Karpas-422 (cell line): ENCODE results near the gene ADPRH. TPM values are rescaled to one million over a fixed set of nuclear protein-coding genes. Genes with fewer than 3 reads are reported as not detected.

ENCODE experiments used
- DNase-seq: peaks from one replicate; pipeline ENCODE4 v3.0.0-alpha.2; 2015
- H2AFZ ChIP-seq: fragments of 200-600 bp; sonication (generic); 2 replicates; pipeline ENCODE4 v1.6.1; 2014; ENCODE audit warnings: antibody characterized with exemption, low read length, mixed read lengths
- H3K27ac ChIP-seq: fragments of 200-600 bp; sonication (generic); 2 replicates; pipeline ENCODE4 v1.5.1; 2014; ENCODE audit warnings: mild to moderate bottlenecking, low read length, moderate library complexity
- H3K27me3 ChIP-seq: fragments of 200-600 bp; sonication (generic); 2 replicates; pipeline ENCODE4 v1.6.1; 2014; ENCODE audit warnings: low read length, mixed read lengths
- H3K36me3 ChIP-seq: fragments of 200-600 bp; sonication (generic); 2 replicates; pipeline ENCODE4 v1.6.1; 2014; ENCODE audit warnings: low read length, mixed read lengths; ENCODE audit not compliant: insufficient read depth
- H3K4me1 ChIP-seq: fragments of 200-600 bp; sonication (generic); 2 replicates; pipeline ENCODE4 v1.6.1; 2014; ENCODE audit warnings: mild to moderate bottlenecking, low read length, mixed read lengths
- H3K4me2 ChIP-seq: fragments of 200-600 bp; sonication (generic); 2 replicates; pipeline ENCODE4 v1.6.1; 2014; ENCODE audit warnings: low read length, low read depth, mild to moderate bottlenecking; ENCODE audit not compliant: poor library complexity, severe bottlenecking
- H3K4me3 ChIP-seq: fragments of 200-600 bp; sonication (generic); 2 replicates; pipeline ENCODE4 v1.5.1; 2014; ENCODE audit warnings: mild to moderate bottlenecking, antibody characterized with exemption, low read length, mixed read lengths
- H3K79me2 ChIP-seq: fragments of 200-600 bp; sonication (generic); 2 replicates; pipeline ENCODE4 v1.6.1; 2014; ENCODE audit warnings: mild to moderate bottlenecking, low read length, mixed read lengths
- H3K9ac ChIP-seq: fragments of 200-600 bp; sonication (generic); 2 replicates; pipeline ENCODE4 v1.6.0; 2014; ENCODE audit warnings: low read length
- H3K9me2 ChIP-seq: fragments of 200-600 bp; sonication (generic), shearing (Covaris generic); replicated peaks from 2 replicates; pipeline ENCODE4 v1.6.0; 2014; ENCODE audit warnings: mild to moderate bottlenecking, low read length, moderate library complexity; ENCODE audit not compliant: insufficient read depth
- H3K9me3 ChIP-seq: fragments of 300-700, 200-600 bp; sonication (generic); 2 replicates; pipeline ENCODE4 v1.6.1; 2014; ENCODE audit warnings: low read length, mixed read lengths
- H4K20me1 ChIP-seq: fragments of 200-600 bp; sonication (generic); 2 replicates; pipeline ENCODE4 v1.6.1; 2014; ENCODE audit warnings: mild to moderate bottlenecking, antibody characterized with exemption, low read length, low read depth; ENCODE audit not compliant: insufficient read depth
- total RNA-seq: library from RNA; depleted of rRNA; stranded (reverse); fragments of >200 nt; shearing (Covaris generic); gene quantifications from 2 replicates; pipeline ENCODE4 v1.2.3, GENCODE V29; 2014; ENCODE audit warnings: low replicate concordance

The ADPRH gene
- total RNA-seq, 1 experiment from 2014 or later: 2.9 TPM

- Histone ChIP-seq H4K20me1 (no peaks in the 10 kb centered on the region), H3K9me3 (no peaks in the 10 kb centered on the region), H3K27me3 (peaks cover 4% of the 10 kb centered on the region; the same call in 1 of the 2 replicates), H3K4me2 (no peak overlapping the region), H3K9me2 (no peaks in the 10 kb centered on the region), H2AFZ (no peak overlapping the region), H3K27ac (no peak overlapping the region), H3K4me3 (no peak overlapping the region), H3K36me3 (no peaks in the 10 kb centered on the region), H3K4me1 (no peaks in the 10 kb centered on the region), H3K79me2 (no peaks in the 10 kb centered on the region), H3K9ac (no peak overlapping the region)
- no peak for DNase-seq
Observed at GRCh38 chr3:119630880-119631329, 51.6 kb downstream of the ADPRH start.

- H3K4me3 ChIP-seq: no peak overlapping the region
- no peaks in the 10 kb centered on the region for H3K4me1 ChIP-seq
- DNase-seq: no peak
- no peaks in the 10 kb centered on the region for H3K9me3 ChIP-seq
- H3K9ac ChIP-seq: no peak overlapping the region
- peaks cover 4% of the 10 kb centered on the region; the same call in 1 of the 2 replicates for H3K27me3 ChIP-seq
- H3K4me2 ChIP-seq: no peak overlapping the region
- H2AFZ ChIP-seq: no peak overlapping the region
- H3K79me2 ChIP-seq: no peaks in the 10 kb centered on the region
- H4K20me1 ChIP-seq: no peaks in the 10 kb centered on the region
- no peak overlapping the region for H3K27ac ChIP-seq
- no peaks in the 10 kb centered on the region for H3K36me3 ChIP-seq
- H3K9me2 ChIP-seq: no peaks in the 10 kb centered on the region
Observed at GRCh38 chr3:119631516-119631915, 52.2 kb downstream of the ADPRH start.

- no peaks in the 10 kb centered on the region for H4K20me1 ChIP-seq
- H2AFZ ChIP-seq: no peak overlapping the region
- H3K36me3 ChIP-seq: no peaks in the 10 kb centered on the region
- H3K9ac ChIP-seq: no peak overlapping the region
- no peak overlapping the region for H3K4me3 ChIP-seq
- H3K79me2 ChIP-seq: no peaks in the 10 kb centered on the region
- H3K27ac ChIP-seq: no peak overlapping the region
- no peaks in the 10 kb centered on the region for H3K9me3 ChIP-seq
- no peak overlapping the region for H3K4me2 ChIP-seq
- peaks cover 4% of the 10 kb centered on the region; the same call in 1 of the 2 replicates for H3K27me3 ChIP-seq
- no peaks in the 10 kb centered on the region for H3K9me2 ChIP-seq
- DNase-seq: no peak
- no peaks in the 10 kb centered on the region for H3K4me1 ChIP-seq
Observed at GRCh38 chr3:119632216-119632615, 52.9 kb downstream of the ADPRH start.

- Histone ChIP-seq H3K4me3 (no peak overlapping the region), H3K79me2 (no peaks in the 10 kb centered on the region), H3K9me2 (no peaks in the 10 kb centered on the region), H3K9me3 (no peaks in the 10 kb centered on the region), H2AFZ (no peak overlapping the region), H4K20me1 (no peaks in the 10 kb centered on the region), H3K27ac (no peak overlapping the region), H3K36me3 (no peaks in the 10 kb centered on the region), H3K9ac (no peak overlapping the region), H3K4me2 (no peak overlapping the region), H3K27me3 (peaks cover 4% of the 10 kb centered on the region; the same call in 1 of the 2 replicates), H3K4me1 (no peaks in the 10 kb centered on the region)
- no peak for DNase-seq
Observed at GRCh38 chr3:119632829-119633228, 53.5 kb downstream of the ADPRH start.

GRCh38 chr3:119635719-119636118 is 56.4 kb downstream of the ADPRH start:
- no peak for DNase-seq
- Histone ChIP-seq H3K79me2 (no peaks in the 10 kb centered on the region), H3K27ac (no peak overlapping the region), H3K9ac (no peak overlapping the region), H3K9me3 (no peaks in the 10 kb centered on the region), H3K4me3 (no peak overlapping the region), H3K4me1 (no peaks in the 10 kb centered on the region), H3K36me3 (no peaks in the 10 kb centered on the region), H3K27me3 (no peaks in the 10 kb centered on the region), H3K4me2 (no peak overlapping the region), H2AFZ (no peak overlapping the region), H3K9me2 (no peaks in the 10 kb centered on the region), H4K20me1 (no peaks in the 10 kb centered on the region)

GRCh38 chr3:119636249-119636648 is 57.0 kb downstream of the ADPRH start:
- no peaks in the 10 kb centered on the region for H3K4me1 ChIP-seq
- H3K9me2 ChIP-seq: no peaks in the 10 kb centered on the region
- no peak overlapping the region for H3K4me3 ChIP-seq
- H4K20me1 ChIP-seq: no peaks in the 10 kb centered on the region
- no peak for DNase-seq
- no peaks in the 10 kb centered on the region for H3K79me2 ChIP-seq
- no peak overlapping the region for H3K9ac ChIP-seq
- no peaks in the 10 kb centered on the region for H3K36me3 ChIP-seq
- H3K9me3 ChIP-seq: no peaks in the 10 kb centered on the region
- H3K27me3 ChIP-seq: no peaks in the 10 kb centered on the region
- no peak overlapping the region for H2AFZ ChIP-seq
- no peak overlapping the region for H3K27ac ChIP-seq
- H3K4me2 ChIP-seq: no peak overlapping the region

GRCh38 chr3:119636891-119637611 is 57.8 kb downstream of the ADPRH start:
- no peak overlapping the region for H3K27ac ChIP-seq
- no peak overlapping the region for H3K9ac ChIP-seq

GRCh38 chr3:119637679-119638477 is 58.6 kb downstream of the ADPRH start:
- H3K27ac ChIP-seq: no peak overlapping the region
- H3K27me3 ChIP-seq: no peaks in the 10 kb centered on the region
- H3K79me2 ChIP-seq: no peaks in the 10 kb centered on the region
- H3K9ac ChIP-seq: no peak overlapping the region
- no peaks in the 10 kb centered on the region for H4K20me1 ChIP-seq
- DNase-seq: no peak
- H3K4me2 ChIP-seq: no peak overlapping the region
- H3K4me1 ChIP-seq: no peaks in the 10 kb centered on the region
- H3K36me3 ChIP-seq: no peaks in the 10 kb centered on the region
- no peaks in the 10 kb centered on the region for H3K9me3 ChIP-seq
- H3K9me2 ChIP-seq: no peaks in the 10 kb centered on the region
- H3K4me3 ChIP-seq: no peak overlapping the region
- no peak overlapping the region for H2AFZ ChIP-seq

More at GRCh38 chr3:119636891-119637611, 57.8 kb downstream of the ADPRH start:
- H2AFZ ChIP-seq: no peak overlapping the region
- no peaks in the 10 kb centered on the region for H3K9me3 ChIP-seq
- no peaks in the 10 kb centered on the region for H3K79me2 ChIP-seq
- no peak overlapping the region for H3K4me2 ChIP-seq
- H3K36me3 ChIP-seq: no peaks in the 10 kb centered on the region
- H3K4me1 ChIP-seq: no peaks in the 10 kb centered on the region
- no peaks in the 10 kb centered on the region for H4K20me1 ChIP-seq
- H3K9me2 ChIP-seq: no peaks in the 10 kb centered on the region
- no peaks in the 10 kb centered on the region for H3K27me3 ChIP-seq
- no peak overlapping the region for H3K4me3 ChIP-seq
- no peak for DNase-seq
